Measurements from ENCODE around the gene UBE2I.

UBE2I gene

GRCh38 chr16:1361685-1362360, 52.4 kb downstream of the UBE2I start:
- no peak for DNase-seq (ENCODE audit: low read depth)

- DNase-seq (ENCODE audit: low read depth): no peak
Observed at GRCh38 chr16:1362807-1363206, 53.4 kb downstream of the UBE2I start.

GRCh38 chr16:1363501-1364041, 54.1 kb downstream of the UBE2I start:
- DNase-seq (ENCODE audit: low read depth): peak; percentile 39

GRCh38 chr16:1364510-1364909, 55.1 kb downstream of the UBE2I start:
- DNase-seq (ENCODE audit: low read depth): no peak

GRCh38 chr16:1366060-1366711, 56.8 kb downstream of the UBE2I start:
- no peak for DNase-seq (ENCODE audit: low read depth)

GRCh38 chr16:1366712-1367299, 57.4 kb downstream of the UBE2I start:
- no peak for DNase-seq (ENCODE audit: low read depth)

- no peak for DNase-seq (ENCODE audit: low read depth)
Observed at GRCh38 chr16:1367486-1368174, 58.2 kb downstream of the UBE2I start.

GRCh38 chr16:1371054-1371978, 61.9 kb downstream of the UBE2I start:
- no peak for DNase-seq (ENCODE audit: low read depth)

GRCh38 chr16:1372292-1372950, 63.0 kb downstream of the UBE2I start:
- no peak for DNase-seq (ENCODE audit: low read depth)

GRCh38 chr16:1374418-1375297, 65.2 kb downstream of the UBE2I start:
- no peak for DNase-seq (ENCODE audit: low read depth)

- no peak for DNase-seq (ENCODE audit: low read depth)
Observed at GRCh38 chr16:1375298-1375640, 65.8 kb downstream of the UBE2I start.

GRCh38 chr16:1375741-1376410, 66.4 kb downstream of the UBE2I start:
- DNase-seq (ENCODE audit: low read depth): no peak

Measured in EH (cell line).